C4-2B (cell line): ENCODE data around the gene FEZF2.

Experiments used
- H3K27ac ChIP-seq: fragments of 450-650 bp; 2 replicates; pipeline ENCODE4 v1.5.1; 2017
- ZFX ChIP-seq: fragments of 450-650 bp; IDR thresholded peaks from 2 replicates; pipeline ENCODE4 v1.6.1; 2017
- TF ChIP-seq, protein P1 (sequence below): fragments of 450-650 bp; conservative IDR thresholded peaks from 2 replicates; pipeline ENCODE4 v1.5.1; 2017; ENCODE audit warnings: mild to moderate bottlenecking

The FEZF2 gene

DNA sequence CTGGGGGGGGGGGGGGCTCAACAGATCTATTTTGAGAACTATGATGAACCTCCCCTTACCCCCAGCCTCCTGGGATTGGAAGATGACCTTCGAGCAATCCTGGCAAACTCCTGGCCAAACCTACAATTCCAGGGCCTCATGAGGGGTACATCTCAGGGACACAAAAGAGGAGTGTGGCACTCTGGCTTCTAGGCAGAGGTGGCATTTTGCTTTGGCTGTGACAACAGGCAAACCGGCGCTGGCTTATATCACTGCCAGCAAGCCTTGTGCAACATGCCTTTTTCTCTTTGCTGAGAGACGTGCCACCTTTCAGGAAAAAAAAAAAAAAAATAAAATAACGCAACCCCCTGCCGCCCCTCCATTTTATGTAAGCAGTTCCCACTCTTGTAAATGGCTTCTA is 31.8 kb upstream of the FEZF2 start:
- H3K27ac ChIP-seq: no peak overlapping the region
- TF ChIP-seq, protein P1, sequence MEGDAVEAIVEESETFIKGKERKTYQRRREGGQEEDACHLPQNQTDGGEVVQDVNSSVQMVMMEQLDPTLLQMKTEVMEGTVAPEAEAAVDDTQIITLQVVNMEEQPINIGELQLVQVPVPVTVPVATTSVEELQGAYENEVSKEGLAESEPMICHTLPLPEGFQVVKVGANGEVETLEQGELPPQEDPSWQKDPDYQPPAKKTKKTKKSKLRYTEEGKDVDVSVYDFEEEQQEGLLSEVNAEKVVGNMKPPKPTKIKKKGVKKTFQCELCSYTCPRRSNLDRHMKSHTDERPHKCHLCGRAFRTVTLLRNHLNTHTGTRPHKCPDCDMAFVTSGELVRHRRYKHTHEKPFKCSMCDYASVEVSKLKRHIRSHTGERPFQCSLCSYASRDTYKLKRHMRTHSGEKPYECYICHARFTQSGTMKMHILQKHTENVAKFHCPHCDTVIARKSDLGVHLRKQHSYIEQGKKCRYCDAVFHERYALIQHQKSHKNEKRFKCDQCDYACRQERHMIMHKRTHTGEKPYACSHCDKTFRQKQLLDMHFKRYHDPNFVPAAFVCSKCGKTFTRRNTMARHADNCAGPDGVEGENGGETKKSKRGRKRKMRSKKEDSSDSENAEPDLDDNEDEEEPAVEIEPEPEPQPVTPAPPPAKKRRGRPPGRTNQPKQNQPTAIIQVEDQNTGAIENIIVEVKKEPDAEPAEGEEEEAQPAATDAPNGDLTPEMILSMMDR: no peak
- TF ChIP-seq ZFX: no peak

- TF ChIP-seq, protein P1: no peak
- TF ChIP-seq ZFX: no peak
- H3K27ac ChIP-seq: no peak overlapping the region
Observed at GRCh38 chr3:62404321-62404720, 31.0 kb upstream of the FEZF2 start.

DNA sequence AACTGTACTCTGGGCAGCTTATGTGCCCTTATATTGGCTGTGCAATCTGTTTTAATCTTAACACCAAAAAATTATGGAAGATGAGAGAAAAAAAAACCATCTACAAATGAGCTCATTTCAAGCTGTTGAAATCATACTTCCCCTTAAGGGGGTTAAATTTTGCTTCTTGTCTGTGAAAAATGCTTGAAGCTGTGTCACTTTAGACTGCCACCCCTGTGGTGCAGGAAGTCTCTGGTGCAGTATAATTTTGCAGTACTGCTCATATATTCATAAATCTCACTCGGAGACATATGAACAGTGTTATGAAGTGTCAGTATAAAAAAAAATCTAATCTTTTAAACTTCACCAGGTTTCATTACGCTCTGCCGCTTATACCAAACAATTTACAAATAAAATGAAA is 30.4 kb upstream of the FEZF2 start:
- no peak overlapping the region for H3K27ac ChIP-seq
- TF ChIP-seq, protein P1: no peak
- no peak for TF ChIP-seq ZFX

DNA sequence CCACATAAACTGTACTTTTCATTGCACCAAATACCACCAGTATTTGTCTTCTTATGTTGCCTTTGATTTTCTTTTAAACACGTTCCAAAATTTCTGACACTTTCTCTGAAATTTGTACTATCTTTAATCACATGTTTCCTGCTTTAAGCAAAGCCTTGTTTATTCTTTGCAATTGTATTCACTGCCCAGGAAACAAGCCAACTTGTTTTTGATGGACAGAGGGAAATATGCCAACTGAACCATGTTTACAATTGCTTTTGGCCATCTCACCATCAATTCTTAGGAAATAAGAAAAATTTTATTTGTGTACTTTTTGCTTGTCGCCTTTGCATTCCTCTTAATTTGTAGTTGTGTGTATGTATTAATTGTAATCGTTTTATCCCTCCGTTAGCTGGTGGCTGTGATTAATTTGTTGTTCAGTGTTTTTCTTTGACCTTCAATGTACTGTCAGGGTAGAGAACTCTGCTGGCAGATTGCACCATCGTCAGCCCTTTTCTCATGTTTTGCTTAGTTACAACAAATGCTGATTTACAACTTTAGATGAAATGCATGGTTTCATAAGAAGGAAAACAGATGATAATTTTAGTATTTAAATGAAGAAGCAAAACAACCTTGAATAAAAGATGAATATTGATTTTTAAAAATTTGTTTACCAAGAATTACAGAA is 19.4 kb upstream of the FEZF2 start:
- H3K27ac ChIP-seq: no peak overlapping the region
- TF ChIP-seq ZFX: no peak
- TF ChIP-seq, protein P1: no peak

- H3K27ac ChIP-seq: no peak overlapping the region
Observed at GRCh38 chr3:62387251-62387650, 13.9 kb upstream of the FEZF2 start.

DNA sequence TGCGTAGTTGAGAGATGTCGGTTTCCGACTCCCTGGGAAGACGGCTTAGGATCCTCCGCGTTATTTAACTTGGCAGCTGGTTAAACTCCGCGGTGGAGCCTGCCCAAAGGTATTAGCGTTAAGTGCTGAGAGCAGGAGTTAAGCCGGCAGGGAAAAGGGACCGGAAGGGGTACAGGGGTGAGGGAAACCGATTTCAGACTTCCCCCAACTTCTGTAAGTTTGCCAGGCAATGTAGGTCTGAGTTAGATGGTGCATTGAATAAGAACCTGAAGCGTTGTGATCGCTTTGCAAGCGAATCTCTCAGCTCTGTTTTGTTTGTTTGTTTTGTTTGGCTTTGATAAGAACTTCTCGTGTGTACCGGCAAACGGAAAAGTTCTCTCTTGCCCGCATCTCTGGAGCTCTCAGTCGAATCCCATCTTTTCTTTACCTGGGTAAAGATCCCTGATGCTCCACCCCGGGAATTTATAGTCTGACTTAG is 6.0 kb upstream of the FEZF2 start:
- TF ChIP-seq, protein P1: no peak
- no peak for TF ChIP-seq ZFX
- H3K27ac ChIP-seq: no peak overlapping the region

More at GRCh38 chr3:62387251-62387650, 13.9 kb upstream of the FEZF2 start:
- TF ChIP-seq ZFX: no peak
- TF ChIP-seq, protein P1: no peak

GRCh38 chr3:62378921-62379320 is 5.6 kb upstream of the FEZF2 start:
- H3K27ac ChIP-seq: no peak overlapping the region
- TF ChIP-seq, protein P1: no peak
- no peak for TF ChIP-seq ZFX
